ENCODE results near the gene PALM. TPM values are rescaled to one million over a fixed set of nuclear protein-coding genes. Genes with fewer than 3 reads are reported as not detected.
"Not testable (repeated sequence)": the region's sequence is repeated elsewhere in the genome, so short reads cannot be mapped to it uniquely, and the experiment has no call there.

The PALM gene
- total RNA-seq, 2 experiments from 2014 or later: 0.13 TPM; not detected in 1

- CTCF ChIA-PET: interaction anchor here (0.8 to 1.4 kb wide), 2 partner anchors 16 to 39 kb away, joined by 3 read pairs; no protein-coding TSS in a partner anchor
- POLR2A ChIA-PET: no interaction called here
These were observed 13.3 kb upstream of the PALM start, which contains the start of gene PRSS57 for GRCh38 chr19:695352-695949. Gene PRSS57 (minus strand): TSS chr19:695452. CDS start chr19:695430, 22 bp downstream.

DNA sequence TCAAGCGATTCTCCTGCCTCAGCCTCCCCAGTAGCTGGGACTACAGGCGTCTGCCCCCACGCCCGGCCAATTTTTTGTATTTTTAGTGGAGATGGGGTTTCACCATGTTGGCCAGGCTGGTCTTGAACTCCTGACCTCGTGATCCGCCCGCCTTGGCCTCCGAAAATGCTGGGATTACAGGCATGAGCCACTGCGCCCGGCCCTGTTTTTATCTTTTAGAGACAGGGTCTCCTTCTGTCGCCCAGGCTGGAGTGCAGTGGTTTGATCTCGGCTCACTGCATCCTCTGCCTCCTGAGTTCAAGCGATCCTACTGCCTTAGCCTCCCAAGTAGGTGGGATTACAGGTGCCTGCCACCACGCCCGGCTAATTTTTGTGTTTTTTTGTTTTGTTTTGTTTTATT, 10.2 kb upstream of the PALM start:
- POLR2A ChIA-PET: not testable (repeated sequence)
- CTCF ChIA-PET: interaction anchor here (1.3 kb wide), 2 partner anchors 9 to 35 kb away, joined by 6 read pairs; no protein-coding TSS in a partner anchor

- POLR2A ChIA-PET: not testable (repeated sequence)
These were observed 8.8 kb upstream of the PALM start for GRCh38 chr19:699885-700284.

DNA sequence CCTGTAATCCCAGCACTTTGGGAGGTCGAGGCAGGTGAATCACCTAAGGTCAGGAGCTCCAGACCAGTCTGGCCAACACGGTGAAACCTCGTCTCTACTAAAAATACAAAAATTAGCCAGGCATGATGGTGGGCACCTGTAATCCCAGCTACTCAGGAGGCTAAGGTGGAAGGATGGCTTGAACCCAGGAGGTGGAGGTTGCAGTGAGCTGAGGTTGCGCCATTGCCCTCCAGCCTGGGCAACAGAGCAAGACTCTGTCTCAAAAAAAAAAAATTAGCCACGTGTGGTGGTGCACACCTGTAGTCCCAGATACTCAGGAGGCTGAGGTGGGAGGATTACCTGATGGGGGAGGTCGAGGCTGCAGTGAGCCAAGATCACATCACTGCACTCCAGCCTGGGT, 5.9 kb upstream of the PALM start:
- POLR2A ChIA-PET: interaction anchor here (0.6 kb wide), 1 partner anchor 19 kb away, joined by 4 read pairs; no protein-coding TSS in a partner anchor
- CTCF ChIA-PET: interaction anchor here (1.2 to 3.1 kb wide), 2 partner anchors 23 to 31 kb away, joined by 3 to 7 read pairs; no protein-coding TSS in a partner anchor

More at GRCh38 chr19:699885-700284, 8.8 kb upstream of the PALM start:
- CTCF ChIA-PET: interaction anchor here (1.1 to 1.3 kb wide), 2 partner anchors 19 to 34 kb away, joined by 5 to 6 read pairs; no protein-coding TSS in a partner anchor

DNA sequence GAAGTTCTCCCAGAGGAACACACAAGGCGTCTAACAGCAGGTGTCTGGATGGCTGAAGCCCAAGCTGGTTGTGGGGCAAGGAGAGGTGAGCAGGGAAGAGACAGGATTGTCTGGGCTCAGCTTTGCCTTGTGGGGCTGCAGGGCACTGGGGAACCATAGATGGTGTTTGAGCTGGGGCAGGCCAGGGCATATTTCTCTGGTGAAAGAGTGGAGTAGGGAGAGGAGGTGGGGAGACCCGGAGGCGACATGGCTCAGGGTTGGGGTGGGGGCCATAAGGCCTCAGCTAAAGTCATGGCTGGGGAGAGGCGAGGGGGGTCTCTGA, 5.4 kb upstream of the PALM start:
- ChIA-PET POLR2A (interaction anchor here (0.6 kb wide), 1 partner anchor 20 kb away, joined by 4 read pairs; no protein-coding TSS in a partner anchor), CTCF (interaction anchor here (1.2 to 3.1 kb wide), 2 partner anchors 23 to 31 kb away, joined by 3 to 7 read pairs; no protein-coding TSS in a partner anchor)

- POLR2A ChIA-PET: interaction anchor here (0.5 kb wide), 1 partner anchor 63 kb away, joined by 4 read pairs; no protein-coding TSS in a partner anchor
- CTCF ChIA-PET: interaction anchor here (0.5 to 3.1 kb wide), 3 partner anchors 24 to 66 kb away, joined by 3 to 7 read pairs (median 3); no protein-coding TSS in a partner anchor
These were observed 4.9 kb upstream of the PALM start for GRCh38 chr19:703651-704446.

- POLR2A ChIA-PET: interaction anchor here (0.5 kb wide), 1 partner anchor 63 kb away, joined by 4 read pairs; no protein-coding TSS in a partner anchor
- CTCF ChIA-PET: no interaction called here
These were observed 4.3 kb upstream of the PALM start for GRCh38 chr19:704447-704741.

- ChIA-PET CTCF (no interaction called here), POLR2A (no interaction called here)
These were observed 645 bp downstream of the PALM start for GRCh38 chr19:709196-709964.

- CTCF ChIA-PET: no interaction called here
These were observed 1.3 kb downstream of the PALM start for GRCh38 chr19:709965-710571.

DNA sequence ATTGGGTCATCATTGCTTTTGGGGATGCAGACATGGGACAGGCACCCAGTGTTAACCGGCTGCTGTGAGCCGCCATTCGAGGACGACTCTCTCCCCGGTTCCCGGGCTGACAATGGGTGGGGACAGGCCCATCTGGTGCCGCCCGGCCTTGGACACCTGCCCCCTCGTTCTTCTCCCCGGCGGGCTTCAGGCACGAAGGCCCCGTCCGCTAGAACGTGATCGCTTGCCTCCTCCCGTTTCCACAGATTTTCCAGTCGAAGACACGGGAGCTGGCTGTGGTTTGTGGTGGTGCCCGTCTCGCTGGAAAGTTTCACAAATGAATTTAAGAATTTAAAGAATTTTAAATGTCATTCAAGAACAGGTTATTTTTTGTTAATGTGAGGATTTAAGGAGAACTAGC, 2.0 kb downstream of the PALM start:
- POLR2A ChIA-PET: no interaction called here

More at GRCh38 chr19:709965-710571, 1.3 kb downstream of the PALM start:
- POLR2A ChIA-PET: no interaction called here

GRCh38 chr19:711254-711653, 2.5 kb downstream of the PALM start:
- ChIA-PET POLR2A (no interaction called here), CTCF (no interaction called here)

More for the DNA sequence above, 2.0 kb downstream of the PALM start:
- CTCF ChIA-PET: no interaction called here

DNA sequence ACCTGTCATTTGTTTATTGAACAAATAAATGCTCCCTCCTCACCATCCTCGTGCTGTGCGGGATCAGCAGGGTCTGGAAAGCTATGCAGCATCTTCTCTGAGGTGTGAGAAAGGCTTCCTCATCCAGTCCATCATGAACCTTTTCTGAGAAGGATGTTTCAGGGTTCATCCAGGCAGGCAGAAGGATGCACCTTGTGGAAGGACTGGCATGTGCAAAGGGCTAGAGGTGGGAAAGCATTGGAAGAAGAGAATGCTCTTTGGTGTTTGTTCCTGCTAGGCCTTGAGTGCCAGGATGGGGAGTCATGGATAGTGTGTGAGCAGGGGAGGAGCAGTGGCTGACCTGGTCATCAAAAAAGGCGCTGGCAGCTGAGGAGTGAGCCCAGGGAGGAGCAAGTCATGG, 6.6 kb downstream of the PALM start:
- ChIA-PET CTCF (no interaction called here), POLR2A (no interaction called here)

- POLR2A ChIA-PET: no interaction called here
- CTCF ChIA-PET: no interaction called here
These were observed 9.7 kb downstream of the PALM start for GRCh38 chr19:718251-718951.

DNA sequence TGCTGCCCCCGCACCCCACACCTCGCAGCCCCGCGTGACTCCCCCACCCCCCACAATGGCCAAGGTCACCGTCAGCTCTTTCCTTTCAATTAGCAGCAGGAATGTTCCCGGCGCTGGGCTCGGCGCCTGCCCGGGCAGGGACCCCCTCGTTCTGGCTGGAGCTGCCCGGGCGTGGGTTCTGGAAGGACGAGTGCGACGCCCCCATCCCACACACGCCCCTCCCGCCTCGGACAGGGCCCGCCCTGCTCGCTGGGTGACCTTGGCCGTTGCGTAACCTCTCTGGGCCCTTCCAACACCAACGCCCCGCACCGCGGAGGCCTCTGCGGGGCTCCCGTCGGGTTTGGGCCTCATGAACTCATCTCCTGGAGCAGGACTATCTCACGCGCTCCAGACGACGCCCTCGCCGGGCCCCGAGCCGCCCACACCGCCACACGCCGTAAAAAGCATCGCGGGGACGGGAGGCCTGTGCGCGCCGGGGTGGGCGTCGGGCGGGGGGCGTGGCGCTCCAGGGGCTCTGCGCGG, 10.3 kb downstream of the PALM start:
- POLR2A ChIA-PET: no interaction called here
- CTCF ChIA-PET: no interaction called here

DNA sequence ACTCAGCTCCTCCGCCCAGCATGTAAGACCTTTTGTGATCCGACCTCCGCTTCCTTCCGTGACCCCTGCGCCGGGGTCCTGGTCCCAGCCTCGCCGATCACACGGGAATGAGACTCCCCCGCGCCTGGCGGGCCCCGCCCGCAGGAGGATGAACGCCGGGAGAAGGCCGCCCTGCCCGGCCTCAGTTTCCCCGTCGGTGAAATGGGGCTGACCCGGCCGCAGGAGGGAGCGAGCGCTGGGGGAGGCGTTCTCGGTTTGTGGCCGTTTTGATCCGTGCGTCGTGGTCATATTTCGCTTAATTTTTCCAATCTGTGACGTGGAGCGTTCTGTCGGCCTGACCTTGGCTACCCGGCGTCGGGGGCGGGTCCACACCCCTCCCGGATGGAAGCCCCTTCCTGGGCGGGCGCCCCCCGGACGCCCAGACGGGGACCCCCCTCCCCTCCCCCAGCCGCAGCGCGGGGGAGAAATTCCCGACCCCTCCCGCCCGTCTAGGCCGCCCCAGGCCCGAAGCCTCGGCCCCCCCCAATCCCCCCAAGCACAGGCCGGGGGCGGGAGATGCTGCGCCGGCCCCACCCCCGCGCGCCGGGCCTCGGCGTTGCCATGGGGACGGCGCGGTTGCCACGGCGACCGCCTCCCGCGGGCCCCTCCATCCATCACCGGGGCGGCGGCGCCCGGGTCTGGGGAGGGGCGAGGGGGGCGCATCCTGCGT, 11.1 kb downstream of the PALM start:
- ChIA-PET POLR2A (no interaction called here), CTCF (no interaction called here)

DNA sequence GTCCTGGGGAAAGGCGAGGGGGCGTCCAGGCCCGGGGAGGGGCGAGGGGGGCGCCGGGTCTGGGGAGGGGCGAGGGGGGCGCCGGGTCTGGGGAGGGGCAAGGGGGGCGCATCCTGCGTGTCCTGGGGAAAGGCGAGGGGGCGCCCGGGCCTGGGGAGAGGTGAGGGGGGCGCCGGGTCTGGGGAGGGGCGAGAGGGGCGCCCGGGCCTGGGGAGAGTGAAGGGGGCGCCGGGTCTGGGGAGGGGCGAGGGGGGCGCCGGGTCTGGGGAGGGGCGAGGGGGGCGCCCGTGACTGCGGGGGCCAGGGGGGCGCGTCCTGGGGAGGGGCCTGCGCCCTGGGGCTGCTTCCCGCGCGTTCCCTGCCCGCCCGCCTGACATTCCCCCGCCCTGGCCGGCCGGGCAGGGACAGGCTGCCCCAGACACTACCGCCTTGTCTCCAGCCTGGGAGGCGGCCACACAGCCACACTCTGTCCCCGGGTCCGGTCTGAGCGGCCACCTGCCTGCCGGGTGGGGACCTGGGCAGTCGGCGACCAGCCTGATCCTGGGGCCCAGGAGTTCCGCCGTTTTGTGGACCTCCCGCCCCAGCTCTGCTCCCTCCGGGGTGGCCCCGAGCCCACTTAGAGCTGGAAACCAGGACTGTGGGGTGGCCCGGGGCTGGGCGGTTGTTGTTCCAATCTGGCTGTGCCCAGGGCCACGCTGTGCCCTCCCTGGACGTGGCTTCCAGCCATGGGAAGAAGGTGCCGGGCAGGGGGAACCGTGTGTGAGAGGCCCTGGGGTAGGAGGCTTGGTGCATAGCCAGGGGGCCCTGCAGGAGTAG, 11.8 kb downstream of the PALM start:
- ChIA-PET POLR2A (no interaction called here), CTCF (no interaction called here)

- ChIA-PET CTCF (interaction anchor here (1.3 kb wide), 1 partner anchor 12 kb away, joined by 3 read pairs; no protein-coding TSS in a partner anchor), POLR2A (no interaction called here)
These were observed 13.9 kb downstream of the PALM start for GRCh38 chr19:722553-723101.

Data from activated CD8-positive, alpha-beta memory T cell treated with anti-CD3 and anti-CD28 coated beads for 36 hours (primary cell).